Right lobe of liver (tissue), 6 donors: ENCODE results near the gene RNF166. TPM values are rescaled to one million over a fixed set of nuclear protein-coding genes. Genes with fewer than 3 reads are reported as not detected.

ENCODE experiments used
- ATAC-seq, 4 donors: fragments of 200-7000 bp; cut with Tn5 transposase; one replicate each; pipeline ENCODE4 v1.9.1; 2020; ENCODE audit warnings: mild to moderate bottlenecking in 4 of 4, moderate library complexity in 4 of 4
- DNase-seq, 3 donors: peaks; one replicate each; pipeline ENCODE4 v3.0.0-alpha.2; 2020
- H3K27ac ChIP-seq, 3 donors: fragments of 200-600 bp; one replicate each; pipeline ENCODE4 v1.8.0; 2022
- H3K27me3 ChIP-seq, 2 donors: fragments of 200-600 bp; one replicate each; pipeline ENCODE4 v1.8.0; 2022
- H3K36me3 ChIP-seq, 4 donors: fragments of 200-600 bp; sonication (generic) in 1 of 4; one replicate each; pipeline versions ENCODE4 v1.5.1 to v1.8.0; 2017 to 2022; ENCODE audit warnings: control low read depth in 1 of 4
- H3K4me1 ChIP-seq, 4 donors: fragments of 200-600 bp; sonication (generic) in 1 of 4; one replicate each; pipeline versions ENCODE4 v1.5.1 to v1.8.0; 2017 to 2022; ENCODE audit warnings: control low read depth in 1 of 4
- H3K4me3 ChIP-seq, 3 donors: fragments of 200-600 bp; one replicate each; pipeline ENCODE4 v1.8.0; 2022
- H3K9me3 ChIP-seq, 4 donors: fragments of 200-600 bp; sonication (generic) in 1 of 4; one replicate each; pipeline versions ENCODE4 v1.5.1 to v1.8.0; 2017 to 2022; ENCODE audit warnings: control low read depth in 1 of 4
- CTCF ChIP-seq, 4 donors: fragments of 200-600 bp in 3 of 4; fragments of 450-650 bp in 1 of 4; IDR thresholded peaks; one replicate each; pipeline versions ENCODE4 v1.5.1 to v1.8.0; 2016 to 2022; ENCODE audit warnings: antibody characterized with exemption in 4 of 4, mild to moderate bottlenecking in 2 of 4
- POLR2A ChIP-seq: fragments of 450-650 bp; IDR thresholded peaks from one replicate; pipeline ENCODE4 v1.6.1; 2017; ENCODE audit warnings: antibody characterized with exemption, mild to moderate bottlenecking
- WGBS: methylation state at CpG from one replicate; pipeline ENCODE4 v1.1.6; 2018; ENCODE audit warnings: low coverage, low lambda C conversion rate; ENCODE audit not compliant: insufficient coverage; ENCODE audit errors: missing lambda C conversion rate; 5-methylcytosine and 5-hydroxymethylcytosine counted together
- intact Hi-C, 2 donors: fragments of 100-400 bp; cut with DNase I; formaldehyde crosslinking; loops; one replicate each; pipeline versions ENCODE4 v1.11.2 to v1.14.1; 2022
- total RNA-seq, 6 experiments: library from RNA; depleted of rRNA in 2 of 6; stranded (reverse); fragments of >200 nt in 2 of 6; fragmentation: NEBNext Ultra II Directional in 3 of 6; extraction: Animal tissue kit (Norgen Biotek cat#: 25700) in 3 of 6; gene quantifications; one replicate each; pipeline versions ENCODE4 v1.1.0 to v1.2.4, GENCODE V29; 2016 to 2023
- donor health status: DM: no; HTN: yes; CAD: no.
- donor health status: DM: no; HTN: no; CAD: no.
- donor health status: DM: no; HTN: no; CAD: no.
- donor health status: DM: no; HTN: yes; CAD: no.
- donor health status: DM: no; HTN: yes; CAD: no.

The RNF166 gene
- total RNA-seq, 6 experiments from 2014 or later, result 8.1 to 12.8 (median 10.0) TPM

- Histone ChIP-seq H3K27ac (no peak overlapping the region), H3K36me3 (no peaks in the 10 kb centered on the region), H3K9me3 (no peaks in the 10 kb centered on the region), H3K4me1 (peaks cover 0 to 3% (median 0%) of the 10 kb centered on the region in 4 donors), H3K27me3 (no peaks in the 10 kb centered on the region), H3K4me3 (no peak overlapping the region)
- WGBS, result 67% methylated on average over 3 of the region's 13 CpGs
- TF ChIP-seq CTCF (IDR thresholded peaks at IDR 0.05), result no peak
- TF ChIP-seq POLR2A, result no peak
- DNase-seq (no peak), ATAC-seq (no peak)
- intact Hi-C loops, result no loop called here
Observed at GRCh38 chr16:88677721-88678120, 28.5 kb downstream of the RNF166 start.

- DNase-seq, result peak in 1 of 3 donors; percentile 45
- no peak overlapping the region for H3K27ac ChIP-seq
- H3K36me3 ChIP-seq, result no peaks in the 10 kb centered on the region
- H3K4me1 ChIP-seq, result peaks cover 0 to 3% (median 0%) of the 10 kb centered on the region in 4 donors
- no peaks in the 10 kb centered on the region for H3K9me3 ChIP-seq
- H3K27me3 ChIP-seq, result no peaks in the 10 kb centered on the region
- no peak overlapping the region for H3K4me3 ChIP-seq
- intact Hi-C loops, result no loop called here
- TF ChIP-seq POLR2A (no peak), CTCF (IDR thresholded peaks at IDR 0.05) (no peak)
- ATAC-seq, result no peak
- no CpG with 5 or more reads among the region's 22 CpGs for WGBS
Observed at GRCh38 chr16:88676502-88677242, 29.5 kb downstream of the RNF166 start.

- WGBS, result 85% methylated on average over 6 of the region's 19 CpGs
- no peak for DNase-seq
- TF ChIP-seq POLR2A (no peak), CTCF (IDR thresholded peaks at IDR 0.05) (no peak)
- no peak for ATAC-seq
- intact Hi-C loops, result no loop called here
- H3K27ac ChIP-seq, result no peak overlapping the region
- no peaks in the 10 kb centered on the region for H3K9me3 ChIP-seq
- no peaks in the 10 kb centered on the region for H3K27me3 ChIP-seq
- H3K4me1 ChIP-seq, result no peaks in the 10 kb centered on the region
- no peak overlapping the region for H3K4me3 ChIP-seq
- no peaks in the 10 kb centered on the region for H3K36me3 ChIP-seq
Observed at GRCh38 chr16:88673716-88674379, 32.4 kb downstream of the RNF166 start.

- WGBS, result 70% methylated on average over 2 of the region's 11 CpGs
- DNase-seq (no peak), ATAC-seq (peak in 1 of 4 donors; percentile 29)
- no peaks in the 10 kb centered on the region for H3K27me3 ChIP-seq
- no peak overlapping the region for H3K27ac ChIP-seq
- H3K4me3 ChIP-seq, result no peak overlapping the region
- no peaks in the 10 kb centered on the region for H3K9me3 ChIP-seq
- TF ChIP-seq POLR2A, result no peak
- TF ChIP-seq CTCF (IDR thresholded peaks at IDR 0.05), result no peak
- H3K36me3 ChIP-seq, result no peaks in the 10 kb centered on the region
- intact Hi-C loops, result no loop called here
- no peaks in the 10 kb centered on the region for H3K4me1 ChIP-seq
Observed at GRCh38 chr16:88672776-88673175, 33.4 kb downstream of the RNF166 start.
